ENCODE measurements around the gene SLC39A3.

Gene SLC39A3

DNA sequence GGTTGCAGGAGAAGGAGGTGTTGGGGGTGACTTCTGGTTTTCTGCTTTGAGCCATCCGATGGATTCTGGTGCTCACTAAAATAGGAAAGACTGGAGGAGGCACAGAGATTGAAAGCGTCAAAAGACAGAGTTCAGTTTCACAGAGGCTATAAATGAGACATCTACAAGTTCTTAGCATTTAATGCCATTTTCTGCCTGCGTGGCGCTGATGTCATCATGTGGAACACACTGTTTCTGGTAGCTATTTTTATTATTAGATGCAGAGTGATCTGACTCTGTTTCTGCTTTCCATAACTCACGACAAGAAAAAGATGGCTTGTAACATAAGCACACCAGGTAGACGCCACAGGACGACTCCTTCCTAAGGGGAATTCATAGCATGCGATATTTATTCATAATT, 3.3 kb upstream of the SLC39A3 start:
- no peak overlapping the region for H3K4me3 ChIP-seq (ENCODE audit: low read length)
- TF ChIP-seq, protein P1, sequence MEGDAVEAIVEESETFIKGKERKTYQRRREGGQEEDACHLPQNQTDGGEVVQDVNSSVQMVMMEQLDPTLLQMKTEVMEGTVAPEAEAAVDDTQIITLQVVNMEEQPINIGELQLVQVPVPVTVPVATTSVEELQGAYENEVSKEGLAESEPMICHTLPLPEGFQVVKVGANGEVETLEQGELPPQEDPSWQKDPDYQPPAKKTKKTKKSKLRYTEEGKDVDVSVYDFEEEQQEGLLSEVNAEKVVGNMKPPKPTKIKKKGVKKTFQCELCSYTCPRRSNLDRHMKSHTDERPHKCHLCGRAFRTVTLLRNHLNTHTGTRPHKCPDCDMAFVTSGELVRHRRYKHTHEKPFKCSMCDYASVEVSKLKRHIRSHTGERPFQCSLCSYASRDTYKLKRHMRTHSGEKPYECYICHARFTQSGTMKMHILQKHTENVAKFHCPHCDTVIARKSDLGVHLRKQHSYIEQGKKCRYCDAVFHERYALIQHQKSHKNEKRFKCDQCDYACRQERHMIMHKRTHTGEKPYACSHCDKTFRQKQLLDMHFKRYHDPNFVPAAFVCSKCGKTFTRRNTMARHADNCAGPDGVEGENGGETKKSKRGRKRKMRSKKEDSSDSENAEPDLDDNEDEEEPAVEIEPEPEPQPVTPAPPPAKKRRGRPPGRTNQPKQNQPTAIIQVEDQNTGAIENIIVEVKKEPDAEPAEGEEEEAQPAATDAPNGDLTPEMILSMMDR (conservative IDR thresholded peaks at IDR 0.05; ENCODE audit: low read length), result no peak
- DNase-seq (ENCODE audit: low read depth), result no peak

DNA sequence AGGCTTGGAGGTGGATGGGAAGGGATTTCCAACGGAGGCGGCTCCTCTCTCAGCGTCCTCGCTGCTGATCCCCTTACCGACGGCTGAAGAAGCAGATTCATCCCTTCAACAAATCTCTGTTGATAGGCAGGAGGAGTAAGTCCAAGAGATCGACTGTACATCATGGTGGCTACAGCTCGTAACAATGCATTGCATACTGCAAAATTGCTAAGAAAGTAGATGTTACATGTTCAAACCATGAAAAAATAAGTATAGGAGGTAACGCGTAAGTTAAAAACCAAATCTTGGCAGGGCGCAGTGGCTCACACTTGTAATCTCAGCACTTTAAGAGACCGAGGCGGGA, 468 bp upstream of the SLC39A3 start:
- no peak overlapping the region for H3K4me3 ChIP-seq (ENCODE audit: low read length)
- TF ChIP-seq, protein P1 (conservative IDR thresholded peaks at IDR 0.05; ENCODE audit: low read length), result no peak
- no peak for DNase-seq (ENCODE audit: low read depth)

DNA sequence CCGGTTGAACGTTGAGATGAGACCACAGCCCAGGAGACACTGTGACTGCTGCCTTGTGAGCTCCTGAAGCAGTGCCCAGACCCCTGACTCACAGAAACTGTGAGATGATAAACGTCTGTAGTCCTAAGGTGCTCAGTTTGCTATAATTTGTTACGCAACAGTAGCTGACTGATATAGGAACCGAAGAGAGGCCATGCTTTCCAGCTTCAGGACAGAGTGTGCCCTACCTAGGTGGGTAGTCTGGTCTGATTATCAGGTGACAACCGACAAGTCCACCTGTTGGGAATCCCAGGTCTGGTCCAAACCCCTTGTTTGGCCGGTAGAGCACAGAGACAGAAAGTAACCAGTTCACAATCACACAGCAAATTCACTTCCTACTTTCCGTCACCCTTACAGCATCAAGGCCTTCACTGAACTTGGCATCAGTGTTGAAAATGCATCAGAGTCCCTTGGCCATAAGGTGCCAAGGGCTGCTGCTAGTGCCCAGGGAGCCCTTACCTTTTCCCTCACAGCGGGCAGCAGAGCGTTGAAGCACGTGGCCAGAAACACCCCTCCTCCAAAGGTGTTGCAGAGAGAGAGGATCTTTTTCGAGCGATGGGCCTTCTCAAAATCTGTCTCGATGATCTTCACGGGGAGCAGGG, 3.1 kb downstream of the SLC39A3 start:
- H3K4me3 ChIP-seq (ENCODE audit: low read length), result no peak overlapping the region
- TF ChIP-seq, protein P1 (conservative IDR thresholded peaks at IDR 0.05; ENCODE audit: low read length), result no peak
- no peak for DNase-seq (ENCODE audit: low read depth)

DNA sequence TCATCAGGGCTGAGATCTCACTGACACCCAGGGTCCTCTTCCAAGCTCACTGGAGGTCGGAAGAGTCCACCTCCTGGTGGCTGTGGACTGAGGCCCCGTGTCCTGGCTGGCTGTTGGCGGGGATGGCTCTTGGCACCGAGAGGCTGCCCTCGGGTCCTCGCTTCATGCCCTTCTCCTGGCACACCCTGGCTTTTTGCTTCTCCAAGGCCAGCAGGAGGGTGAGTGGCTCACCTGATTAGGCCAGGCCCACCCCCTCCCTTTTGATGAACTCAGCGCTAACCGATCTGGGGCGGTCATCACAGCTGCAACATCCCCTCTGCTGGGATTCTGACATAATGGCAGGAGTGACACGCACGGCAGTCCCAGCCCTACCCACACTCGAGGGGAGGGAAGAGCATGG, 4.4 kb downstream of the SLC39A3 start:
- H3K4me3 ChIP-seq (ENCODE audit: low read length), result no peak overlapping the region
- DNase-seq (ENCODE audit: low read depth), result no peak
- TF ChIP-seq, protein P1 (conservative IDR thresholded peaks at IDR 0.05; ENCODE audit: low read length), result no peak

DNA sequence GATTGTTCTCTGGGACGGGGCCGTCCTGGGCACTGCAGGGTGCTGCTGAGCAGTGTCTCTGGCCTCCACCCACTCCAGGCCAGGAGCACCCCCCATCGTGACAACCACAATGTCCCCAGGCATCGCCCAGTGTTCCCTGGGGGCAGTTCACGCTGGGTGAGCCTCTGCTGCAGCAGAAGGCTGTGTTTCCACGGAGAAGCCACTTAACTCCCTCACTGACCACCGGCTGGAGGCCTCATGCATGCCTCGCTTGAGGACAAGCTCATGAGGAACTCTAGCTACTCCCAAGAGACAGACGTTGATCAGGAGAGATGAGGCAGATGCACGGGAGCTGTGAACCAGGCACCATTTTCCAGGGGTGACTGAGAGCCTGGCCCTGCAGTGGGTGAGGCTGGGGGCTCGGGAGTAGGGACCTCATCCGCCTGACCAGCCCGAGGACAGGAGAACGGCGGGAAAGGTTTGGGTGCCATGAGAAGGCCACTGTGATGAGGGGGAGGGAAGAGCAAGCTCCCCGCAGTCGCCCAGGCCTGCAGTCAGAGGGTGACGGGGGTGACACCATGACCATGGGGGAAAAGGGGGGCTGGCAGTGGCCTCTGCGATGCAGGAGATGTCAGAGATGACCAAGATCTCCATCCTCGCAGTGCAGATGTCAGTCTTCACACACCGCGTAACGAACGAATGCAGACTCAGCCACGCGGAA, 5.1 kb downstream of the SLC39A3 start:
- no peak for DNase-seq (ENCODE audit: low read depth)
- no peak overlapping the region for H3K4me3 ChIP-seq (ENCODE audit: low read length)
- TF ChIP-seq, protein P1 (conservative IDR thresholded peaks at IDR 0.05; ENCODE audit: low read length), result no peak

DNA sequence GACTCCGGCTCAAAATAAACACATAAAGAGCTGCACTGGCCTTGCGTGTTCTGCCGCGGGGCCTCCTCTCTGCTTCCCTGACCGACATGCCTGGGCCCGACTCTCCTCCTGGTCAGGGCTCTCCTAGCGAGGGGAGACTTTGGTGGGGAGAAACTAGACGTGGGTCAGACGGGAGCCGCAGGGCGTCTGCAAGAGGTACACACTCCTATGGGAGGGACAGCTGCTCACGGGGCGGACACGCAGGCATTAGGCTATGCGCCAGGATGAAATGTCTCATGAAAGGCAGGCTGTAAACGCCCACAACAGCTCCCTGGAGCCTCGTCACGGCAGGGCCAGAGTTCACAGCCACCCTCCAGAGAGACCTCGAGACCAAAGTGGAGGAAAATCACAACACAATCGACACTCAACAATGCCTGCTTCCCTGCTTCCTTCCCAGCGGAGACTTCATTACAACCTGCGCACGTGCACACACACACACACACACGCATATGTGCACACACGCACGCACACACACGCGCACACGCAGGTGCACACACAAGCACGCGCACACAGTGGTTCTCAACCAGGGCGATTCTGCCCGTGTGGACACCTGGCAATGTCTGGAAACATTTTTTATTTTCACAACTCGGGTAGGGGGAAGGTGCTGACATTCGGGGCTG, 5.8 kb downstream of the SLC39A3 start:
- TF ChIP-seq, protein P1 (conservative IDR thresholded peaks at IDR 0.05; ENCODE audit: low read length), result no peak
- no peak overlapping the region for H3K4me3 ChIP-seq (ENCODE audit: low read length)
- no peak for DNase-seq (ENCODE audit: low read depth)

DNA sequence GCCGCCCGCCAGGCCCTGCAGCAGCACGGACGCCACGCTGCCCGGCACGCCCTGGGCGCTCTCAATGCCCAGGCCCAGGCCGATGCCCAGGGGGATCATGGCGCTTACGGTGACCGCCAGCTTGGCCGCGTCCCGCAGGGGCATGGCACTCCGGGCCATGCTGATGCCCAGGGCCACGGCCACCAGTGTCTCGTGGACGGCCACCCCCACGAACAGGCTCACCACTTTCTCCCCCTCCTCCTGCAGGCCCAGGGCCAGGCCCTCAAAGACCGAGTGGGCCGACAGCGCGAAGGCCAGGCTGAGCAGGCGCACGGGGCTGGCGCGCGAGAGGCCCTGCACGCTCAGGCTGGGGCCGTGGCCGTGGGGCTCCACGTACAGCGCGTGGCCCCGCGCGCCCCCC, 6.9 kb downstream of the SLC39A3 start:
- no peak for DNase-seq (ENCODE audit: low read depth)
- TF ChIP-seq, protein P1 (conservative IDR thresholded peaks at IDR 0.05; ENCODE audit: low read length), result no peak
- H3K4me3 ChIP-seq (ENCODE audit: low read length), result no peak overlapping the region
